ENCODE results near the gene AGAP3.

- no peak for TF ChIP-seq CTCF (IDR thresholded peaks at IDR 0.05)
- no peak for TF ChIP-seq POLR2A (IDR thresholded peaks at IDR 0.05)
Measured at GRCh38 chr7:151065516-151065915, 20.8 kb upstream of the AGAP3 start.
